Ovary (tissue), 3 donors: ENCODE results near the gene IQCM.

Experiments
- POLR2A ChIP-seq: fragments of 450-650 bp; IDR thresholded peaks from one replicate; pipeline ENCODE4 v1.6.1; 2017; ENCODE audit warnings: antibody characterized with exemption, mild to moderate bottlenecking, moderate library complexity
- TF ChIP-seq, protein P1 (sequence below), 3 donors: fragments of 450-650 bp in 2 of 3; fragments of 200-600 bp in 1 of 3; IDR thresholded peaks; one replicate each; pipeline versions ENCODE4 v1.5.1 to v1.8.0; 2016 to 2022; ENCODE audit warnings: antibody characterized with exemption in 3 of 3, mild to moderate bottlenecking in 1 of 3
- donor health status: DM: no; HTN: no; CAD: no.

DNA sequence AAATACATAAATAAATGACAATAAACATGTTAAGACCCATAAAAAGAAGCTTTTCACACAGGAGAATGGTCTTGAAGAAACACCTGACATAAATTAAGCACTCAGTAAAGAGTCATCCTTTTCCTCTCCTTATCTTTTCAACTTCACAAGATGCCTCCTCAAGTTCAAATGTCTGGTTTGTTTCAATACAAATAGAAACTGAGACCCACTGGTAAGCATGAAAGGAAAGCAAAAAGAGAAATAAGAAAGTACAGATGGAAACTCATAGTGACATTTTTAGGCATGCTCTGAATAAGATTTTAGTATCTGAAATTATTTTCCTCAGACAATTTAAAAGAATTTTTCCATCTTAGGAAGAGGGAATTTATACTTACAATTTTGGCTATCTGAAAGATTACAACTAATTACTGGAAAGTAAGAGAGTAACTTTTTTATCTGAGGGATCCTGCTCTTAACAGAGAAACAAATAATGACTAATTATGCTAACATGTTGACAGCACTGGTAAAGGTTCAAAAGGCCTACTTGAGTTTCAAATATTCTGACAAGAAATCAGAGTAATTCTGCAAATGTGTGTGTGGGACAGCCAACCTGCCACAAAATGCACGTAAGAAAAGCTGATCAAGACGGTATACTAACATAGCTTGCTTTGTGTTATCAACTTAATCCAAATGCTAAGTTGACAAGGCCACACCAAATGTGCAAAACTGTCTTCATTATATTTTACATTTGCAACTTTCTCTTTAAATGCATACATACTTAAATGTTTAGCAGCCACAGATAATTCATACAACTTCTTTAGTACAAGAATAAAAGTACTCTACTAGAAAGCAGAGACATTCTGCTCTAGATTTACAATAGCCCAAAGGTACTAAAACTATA, 113.0 kb downstream of the IQCM start:
- TF ChIP-seq, protein P1, sequence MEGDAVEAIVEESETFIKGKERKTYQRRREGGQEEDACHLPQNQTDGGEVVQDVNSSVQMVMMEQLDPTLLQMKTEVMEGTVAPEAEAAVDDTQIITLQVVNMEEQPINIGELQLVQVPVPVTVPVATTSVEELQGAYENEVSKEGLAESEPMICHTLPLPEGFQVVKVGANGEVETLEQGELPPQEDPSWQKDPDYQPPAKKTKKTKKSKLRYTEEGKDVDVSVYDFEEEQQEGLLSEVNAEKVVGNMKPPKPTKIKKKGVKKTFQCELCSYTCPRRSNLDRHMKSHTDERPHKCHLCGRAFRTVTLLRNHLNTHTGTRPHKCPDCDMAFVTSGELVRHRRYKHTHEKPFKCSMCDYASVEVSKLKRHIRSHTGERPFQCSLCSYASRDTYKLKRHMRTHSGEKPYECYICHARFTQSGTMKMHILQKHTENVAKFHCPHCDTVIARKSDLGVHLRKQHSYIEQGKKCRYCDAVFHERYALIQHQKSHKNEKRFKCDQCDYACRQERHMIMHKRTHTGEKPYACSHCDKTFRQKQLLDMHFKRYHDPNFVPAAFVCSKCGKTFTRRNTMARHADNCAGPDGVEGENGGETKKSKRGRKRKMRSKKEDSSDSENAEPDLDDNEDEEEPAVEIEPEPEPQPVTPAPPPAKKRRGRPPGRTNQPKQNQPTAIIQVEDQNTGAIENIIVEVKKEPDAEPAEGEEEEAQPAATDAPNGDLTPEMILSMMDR (IDR thresholded peaks at IDR 0.05), result no peak
- no peak for TF ChIP-seq POLR2A
